Caco-2 (cell line): Measurements from ENCODE around the gene FER. TPM values are rescaled to one million over a fixed set of nuclear protein-coding genes. Genes with fewer than 3 reads are reported as not detected.

ENCODE experiments used
- BruUV-seq: library from RNA; stranded (reverse); fragments of 400-500 nt; replicated peaks from 2 replicates; lab custom pipeline; 2021; lab: Mats Ljungman, UMichigan
- CTCF ChIA-PET: fragments of 300-600 bp; sonication (Branson Sonifier 250); formaldehyde crosslinking; loops from one replicate; lab custom pipeline; 2022; ENCODE audit warnings: antibody characterized with exemption; lab: Charles Lee
- POLR2A ChIA-PET: fragments of 300-600 bp; sonication (Branson Sonifier 250); formaldehyde crosslinking; loops from one replicate; lab custom pipeline; 2022; ENCODE audit warnings: antibody characterized with exemption; lab: Charles Lee
- DNase-seq, 2 experiments: peaks; one replicate each; pipeline versions ENCODE4 v3.0.0 to v3.0.0-alpha.2; 2020 to 2022
- H3K27me3 ChIP-seq: replicated peaks from 2 replicates; pipeline ENCODE4 v1.6.0; 2011; ENCODE audit warnings: low read length; ENCODE audit not compliant: control insufficient read depth, insufficient read depth
- H3K36me3 ChIP-seq: 2 replicates; pipeline ENCODE4 v1.5.1; 2011; ENCODE audit warnings: low read length; ENCODE audit not compliant: control insufficient read depth, insufficient read depth
- H3K4me1 ChIP-seq: fragments of 250-450 bp; sonication (Bioruptor Pico); 2 replicates; pipeline ENCODE4 v1.5.1; 2020; ENCODE audit warnings: mild to moderate bottlenecking
- H3K4me3 ChIP-seq: 2 replicates; pipeline ENCODE4 v1.5.1; 2011; ENCODE audit warnings: low read depth, mild to moderate bottlenecking, control low read depth, low read length
- H3K9me3 ChIP-seq: fragments of 250-450 bp; sonication (Bioruptor Pico); 2 replicates; pipeline ENCODE4 v1.5.1; 2020; ENCODE audit warnings: mild to moderate bottlenecking, moderate library complexity
- H3K27ac Mint-ChIP-seq: one replicate; pipeline ENCODE4 v1.8.0; 2022; ENCODE audit warnings: mixed read lengths; ENCODE audit not compliant: unreplicated experiment
- H3K27me3 Mint-ChIP-seq: one replicate; pipeline ENCODE4 v1.8.0; 2022; ENCODE audit warnings: mixed read lengths; ENCODE audit not compliant: insufficient read depth, unreplicated experiment
- H3K36me3 Mint-ChIP-seq: one replicate; pipeline ENCODE4 v1.8.0; 2022; ENCODE audit warnings: mild to moderate bottlenecking, mixed read lengths; ENCODE audit not compliant: insufficient read depth, unreplicated experiment
- H3K4me1 Mint-ChIP-seq: one replicate; pipeline ENCODE4 v1.8.0; 2022; ENCODE audit warnings: low read depth, mixed read lengths; ENCODE audit not compliant: unreplicated experiment
- H3K4me3 Mint-ChIP-seq: one replicate; pipeline ENCODE4 v1.8.0; 2022; ENCODE audit warnings: mild to moderate bottlenecking, moderate library complexity, mixed read lengths; ENCODE audit not compliant: unreplicated experiment
- H3K9me3 Mint-ChIP-seq: one replicate; pipeline ENCODE4 v1.8.0; 2022; ENCODE audit warnings: mixed read lengths; ENCODE audit not compliant: unreplicated experiment
- intact Hi-C: fragments of 100-400 bp; cut with micrococcal nuclease; formaldehyde crosslinking; loops from one replicate; pipeline ENCODE4 v1.10.0; 2022; ENCODE audit not compliant: unreplicated experiment
- total RNA-seq: library from RNA; stranded (reverse); gene quantifications from 2 replicates; pipeline ENCODE4 v1.2.3, GENCODE V29; 2022
- TF ChIP-seq, protein P1 (sequence below), 2 experiments: fragments of 200-600 bp in 1 of 2; IDR thresholded peaks; 1 replicate in 1 of 2; 2 replicates in 1 of 2; pipeline versions ENCODE4 v1.5.1 to v1.8.0; 2011 to 2022; ENCODE audit warnings: antibody characterized with exemption in 1 of 2, control low read depth in 1 of 2, inconsistent platforms in 1 of 2, low read depth in 1 of 2, low read length in 1 of 2, mild to moderate bottlenecking in 1 of 2, moderate library complexity in 1 of 2; ENCODE audit not compliant: insufficient read depth in 1 of 2, severe bottlenecking in 1 of 2, unreplicated experiment in 1 of 2

Gene FER
- total RNA-seq, 1 experiment from 2014 or later = 43.1 TPM

DNA sequence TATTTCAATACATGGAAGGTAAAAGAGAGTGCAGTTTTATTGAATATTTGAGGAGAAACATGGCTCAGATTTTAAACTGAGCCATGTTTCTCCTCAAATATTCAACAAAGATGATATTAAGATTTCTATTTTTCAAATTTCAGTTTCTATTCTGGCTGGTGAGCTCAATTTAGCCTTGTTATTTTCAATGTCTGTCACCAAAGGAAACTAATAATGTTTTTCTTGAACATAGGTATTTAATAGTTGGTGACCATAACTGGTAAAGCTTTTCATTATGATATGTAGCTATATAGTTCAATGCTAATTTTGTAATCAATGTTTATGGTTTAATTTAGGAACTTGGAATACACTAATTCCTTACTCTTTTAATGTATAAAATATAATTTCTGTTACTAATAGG, 177.4 kb downstream of the FER start:
- DNase-seq = no peak
- no peaks in the 10 kb centered on the region for H3K4me1 ChIP-seq
- no peaks in the 10 kb centered on the region for H3K27me3 ChIP-seq
- peak overlapping the region; percentile 30 for H3K4me3 ChIP-seq
- H3K9me3 Mint-ChIP-seq = no peaks in the 10 kb centered on the region
- no peaks in the 10 kb centered on the region for H3K36me3 ChIP-seq
- no peak overlapping the region for H3K27ac Mint-ChIP-seq
- no TSS peak for BruUV-seq
- intact Hi-C loops = loop anchor here (2.0 to 10.0 kb wide), 3 partner anchors 160 to 490 kb away; no protein-coding TSS in a partner anchor
- ChIA-PET POLR2A (no interaction called here), CTCF (no interaction called here)
- no peaks in the 10 kb centered on the region for H3K36me3 Mint-ChIP-seq
- 0 out of 2 replicates have a peak, but pooled peaks cover 3% of the 10 kb centered on the region for H3K9me3 ChIP-seq
- H3K4me1 Mint-ChIP-seq = no peaks in the 10 kb centered on the region
- TF ChIP-seq, protein P1, sequence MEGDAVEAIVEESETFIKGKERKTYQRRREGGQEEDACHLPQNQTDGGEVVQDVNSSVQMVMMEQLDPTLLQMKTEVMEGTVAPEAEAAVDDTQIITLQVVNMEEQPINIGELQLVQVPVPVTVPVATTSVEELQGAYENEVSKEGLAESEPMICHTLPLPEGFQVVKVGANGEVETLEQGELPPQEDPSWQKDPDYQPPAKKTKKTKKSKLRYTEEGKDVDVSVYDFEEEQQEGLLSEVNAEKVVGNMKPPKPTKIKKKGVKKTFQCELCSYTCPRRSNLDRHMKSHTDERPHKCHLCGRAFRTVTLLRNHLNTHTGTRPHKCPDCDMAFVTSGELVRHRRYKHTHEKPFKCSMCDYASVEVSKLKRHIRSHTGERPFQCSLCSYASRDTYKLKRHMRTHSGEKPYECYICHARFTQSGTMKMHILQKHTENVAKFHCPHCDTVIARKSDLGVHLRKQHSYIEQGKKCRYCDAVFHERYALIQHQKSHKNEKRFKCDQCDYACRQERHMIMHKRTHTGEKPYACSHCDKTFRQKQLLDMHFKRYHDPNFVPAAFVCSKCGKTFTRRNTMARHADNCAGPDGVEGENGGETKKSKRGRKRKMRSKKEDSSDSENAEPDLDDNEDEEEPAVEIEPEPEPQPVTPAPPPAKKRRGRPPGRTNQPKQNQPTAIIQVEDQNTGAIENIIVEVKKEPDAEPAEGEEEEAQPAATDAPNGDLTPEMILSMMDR (IDR thresholded peaks at IDR 0.05; ENCODE audit: insufficient read depth in 1 of 2, low read depth in 1 of 2, low read length in 1 of 2, severe bottlenecking in 1 of 2, unreplicated experiment in 1 of 2) = no peak
- H3K4me3 Mint-ChIP-seq = peak overlapping the region; percentile 64
- no peaks in the 10 kb centered on the region for H3K27me3 Mint-ChIP-seq

DNA sequence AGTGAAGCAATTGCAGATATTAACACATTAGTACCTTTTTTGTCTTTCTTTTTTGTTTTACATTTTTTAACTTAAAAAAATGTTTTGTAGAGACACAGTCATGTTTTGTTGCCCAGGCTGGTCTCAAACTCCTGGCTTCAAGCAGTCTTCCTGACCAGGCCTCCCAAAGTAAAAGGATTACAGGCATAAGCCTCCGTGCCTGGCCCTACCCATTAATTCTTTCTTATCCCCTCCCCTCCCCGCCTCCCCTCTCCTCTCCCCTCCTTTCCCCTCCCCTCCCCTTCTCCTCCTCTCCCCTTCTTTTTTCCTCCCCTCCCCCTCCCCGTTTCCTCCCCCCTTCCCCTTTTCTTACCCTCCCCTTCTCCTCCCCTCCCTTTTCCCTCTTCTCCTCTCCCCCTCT, 182.4 kb downstream of the FER start:
- Mint-ChIP-seq H3K4me3 (no peak overlapping the region), H3K27ac (no peak overlapping the region), H3K9me3 (no peaks in the 10 kb centered on the region), H3K36me3 (peaks cover 11% of the 10 kb centered on the region), H3K4me1 (no peaks in the 10 kb centered on the region), H3K27me3 (no peaks in the 10 kb centered on the region)
- no TSS peak for BruUV-seq
- Histone ChIP-seq H3K4me3 (no peak overlapping the region), H3K27me3 (no peaks in the 10 kb centered on the region), H3K36me3 (no peaks in the 10 kb centered on the region), H3K9me3 (0 out of 2 replicates have a peak, but pooled peaks cover 3% of the 10 kb centered on the region), H3K4me1 (no peaks in the 10 kb centered on the region)
- intact Hi-C loops = no loop called here
- TF ChIP-seq, protein P1 (IDR thresholded peaks at IDR 0.05; ENCODE audit: insufficient read depth in 1 of 2, low read depth in 1 of 2, low read length in 1 of 2, severe bottlenecking in 1 of 2, unreplicated experiment in 1 of 2) = no peak
- POLR2A ChIA-PET = no interaction called here
- no peak for DNase-seq
- CTCF ChIA-PET = no interaction called here

DNA sequence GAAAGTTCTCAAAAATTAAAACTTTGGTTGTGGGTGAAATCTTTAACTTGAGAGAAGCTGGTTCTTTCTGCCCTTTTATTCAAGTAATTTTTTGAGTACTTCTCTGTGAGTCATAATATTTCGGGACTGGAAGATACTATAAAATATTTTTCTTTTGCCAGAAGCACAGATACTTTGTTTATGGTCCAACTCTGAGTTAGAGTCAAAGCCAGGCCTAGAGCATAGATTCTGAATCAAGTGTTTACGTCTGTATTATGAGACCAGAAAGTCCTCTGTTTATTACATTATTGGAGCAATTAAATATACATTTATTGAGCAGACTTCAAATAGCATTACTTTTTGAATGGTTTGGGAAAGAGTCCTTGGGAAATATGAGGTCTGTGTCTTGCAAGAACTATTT, 187.9 kb downstream of the FER start:
- no peaks in the 10 kb centered on the region for H3K27me3 Mint-ChIP-seq
- Histone ChIP-seq H3K36me3 (no peaks in the 10 kb centered on the region), H3K27me3 (no peaks in the 10 kb centered on the region), H3K4me3 (no peak overlapping the region), H3K9me3 (no peaks in the 10 kb centered on the region), H3K4me1 (no peaks in the 10 kb centered on the region)
- H3K4me3 Mint-ChIP-seq = no peak overlapping the region
- BruUV-seq = no TSS peak
- no peaks in the 10 kb centered on the region for H3K4me1 Mint-ChIP-seq
- ChIA-PET CTCF (no interaction called here), POLR2A (no interaction called here)
- H3K36me3 Mint-ChIP-seq = peaks cover 11% of the 10 kb centered on the region
- H3K9me3 Mint-ChIP-seq = no peaks in the 10 kb centered on the region
- TF ChIP-seq, protein P1 (IDR thresholded peaks at IDR 0.05; ENCODE audit: insufficient read depth in 1 of 2, low read depth in 1 of 2, low read length in 1 of 2, severe bottlenecking in 1 of 2, unreplicated experiment in 1 of 2) = no peak
- intact Hi-C loops = no loop called here
- no peak for DNase-seq
- H3K27ac Mint-ChIP-seq = no peak overlapping the region
